Retinal pigment epithelial cell (primary cell): ENCODE measurements around the gene COMMD7.
"Not testable (repeated sequence)": the region's sequence is repeated elsewhere in the genome, so short reads cannot be mapped to it uniquely, and the experiment has no call there.

Experiments used
- DNase-seq: peaks from one replicate; pipeline ENCODE4 v3.0.0-alpha.2; 2010; ENCODE audit warnings: low read depth
- H3K4me3 ChIP-seq: 2 replicates; pipeline ENCODE4 v1.5.1; 2011; ENCODE audit warnings: mild to moderate bottlenecking, low read length, control low read depth, moderate library complexity
- CTCF ChIP-seq: conservative IDR thresholded peaks from 2 replicates; pipeline ENCODE4 v1.5.1; 2011; ENCODE audit warnings: low read depth, low read length, control low read depth, inconsistent platforms

Gene COMMD7

GRCh38 chr20:32707691-32708581 lies 35.3 kb downstream of the COMMD7 start:
- DNase-seq, result no peak
- H3K4me3 ChIP-seq, result no peak overlapping the region
- no peak for TF ChIP-seq CTCF

GRCh38 chr20:32706486-32706885 lies 36.8 kb downstream of the COMMD7 start:
- no peak overlapping the region for H3K4me3 ChIP-seq
- no peak for TF ChIP-seq CTCF
- DNase-seq, result no peak

GRCh38 chr20:32702706-32703425 lies 40.4 kb downstream of the COMMD7 start:
- no peak for DNase-seq
- TF ChIP-seq CTCF, result no peak
- H3K4me3 ChIP-seq, result no peak overlapping the region

DNA sequence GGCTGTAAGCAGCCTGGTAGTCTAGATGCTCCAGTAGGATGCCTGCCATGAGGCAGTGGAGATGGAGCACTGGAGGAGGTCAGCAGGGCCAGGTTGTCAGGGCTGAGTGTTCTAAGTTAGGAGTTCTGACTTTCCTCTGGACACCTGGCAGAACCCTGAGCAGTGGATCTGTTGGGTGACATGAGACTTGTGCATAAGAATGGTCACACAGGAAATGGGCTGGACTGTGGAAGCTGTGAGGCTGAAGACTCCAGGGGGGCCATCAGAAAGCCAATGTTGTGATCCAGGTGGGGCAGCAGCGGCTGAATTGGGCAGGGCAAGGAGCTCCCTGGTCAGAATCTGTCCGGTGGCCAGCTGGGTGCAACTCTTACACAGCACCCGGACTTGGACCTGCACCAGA lies 45.7 kb downstream of the COMMD7 start:
- no peak for DNase-seq
- no peak overlapping the region for H3K4me3 ChIP-seq
- TF ChIP-seq CTCF, result no peak

DNA sequence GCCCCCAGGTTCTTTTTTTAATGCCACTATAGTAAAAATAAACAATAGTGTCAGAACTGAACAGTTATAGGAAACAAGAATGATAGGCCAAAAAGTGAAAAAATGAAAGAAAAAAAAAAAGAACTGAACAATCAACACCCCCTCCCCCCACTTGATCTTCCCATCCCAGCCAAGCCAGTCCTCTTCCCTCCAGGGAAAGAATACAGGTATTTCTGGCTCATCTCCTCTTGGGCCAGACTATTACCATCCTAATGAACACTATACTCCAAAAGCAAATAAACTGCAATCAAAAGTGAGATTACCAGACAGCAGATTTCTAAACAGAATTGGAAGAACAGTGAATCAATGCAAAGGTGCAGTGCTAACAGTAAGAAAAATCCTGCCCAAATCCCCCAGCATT lies 48.2 kb downstream of the COMMD7 start:
- H3K4me3 ChIP-seq, result no peak overlapping the region
- no peak for TF ChIP-seq CTCF
- no peak for DNase-seq

DNA sequence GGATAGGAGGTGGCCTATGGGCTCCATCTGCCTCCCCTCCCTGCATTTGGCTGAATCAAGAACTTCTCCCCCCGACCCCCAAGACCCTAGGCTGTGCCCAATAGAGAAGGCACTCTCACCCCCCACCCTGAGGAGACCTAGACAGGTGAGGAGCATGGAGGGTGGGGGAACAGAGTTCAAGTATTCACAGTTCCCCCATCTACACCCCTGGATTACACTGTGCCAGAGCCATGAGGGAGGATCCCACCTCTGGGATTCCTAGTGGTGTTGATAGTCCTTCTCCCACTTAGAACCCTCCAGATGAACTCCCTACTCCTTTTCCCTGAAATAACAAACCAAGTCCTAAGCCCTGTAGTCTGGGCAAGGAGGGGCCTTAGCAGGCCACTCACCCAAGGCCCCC lies 54.3 kb downstream of the COMMD7 start:
- DNase-seq, H3K4me3 ChIP-seq: not testable (repeated sequence)

GRCh38 chr20:32687180-32687532 lies 56.1 kb downstream of the COMMD7 start:
- DNase-seq, result no peak
- no peak for TF ChIP-seq CTCF

More at GRCh38 chr20:32687180-32687532, 56.1 kb downstream of the COMMD7 start:
- H3K4me3 ChIP-seq, result no peak overlapping the region
